A549 (cell line): ENCODE measurements around the gene PRKD2. TPM values are rescaled to one million over a fixed set of nuclear protein-coding genes. Genes with fewer than 3 reads are reported as not detected.

ENCODE experiments used
- ATAC-seq, 2 experiments: fragments of 200-7000 bp in 1 of 2; fragments of >200 bp in 1 of 2; cut with Nextera tagmentation in 1 of 2; cut with Tn5 transposase in 1 of 2; 3 replicates each; pipeline versions ENCODE4 v1.8.0 to v1.9.1; 2018 to 2020; ENCODE audit warnings: mild to moderate bottlenecking in 1 of 2, moderate library complexity in 1 of 2
- CTCF ChIA-PET: fragments of 300-600 bp; sonication (Branson Sonifier 250); formaldehyde crosslinking; extraction: SDS; loops from one replicate; lab custom pipeline; 2021; ENCODE audit warnings: antibody characterized with exemption, inconsistent platforms; lab: Yijun Ruan, JAX
- POLR2A ChIA-PET: fragments of 350-600 bp; formaldehyde crosslinking; extraction: SDS; loops from one replicate; lab custom pipeline; 2021; ENCODE audit warnings: antibody characterized with exemption, inconsistent platforms; lab: Yijun Ruan, JAX
- DNase-seq, 2 experiments: peaks; one replicate each; pipeline versions ENCODE4 v3.0.0 to v3.0.0-alpha.2; 2011 to 2016; ENCODE audit warnings: low read depth in 1 of 2, low spot score in 1 of 2
- FAIRE-seq: peaks from 2 replicates; lab custom pipeline; 2011; peaks lifted over from hg19 to GRCh38; lab: Jason Lieb, UNC
- H3K27ac ChIP-seq, 2 experiments: fragments of >200 bp; sonication (Bioruptor Twin); formaldehyde crosslinking; 3 replicates each; pipeline ENCODE4 v1.5.1; 2016 to 2017
- H3K4me1 ChIP-seq: fragments of >200 bp; sonication (Bioruptor Twin); formaldehyde crosslinking; 3 replicates; pipeline ENCODE4 v1.6.1; 2016
- H3K4me2 ChIP-seq: fragments of >200 bp; sonication (Bioruptor Twin); formaldehyde crosslinking; 3 replicates; pipeline ENCODE4 v1.6.1; 2016
- H3K4me3 ChIP-seq: fragments of >200 bp; sonication (Bioruptor Twin); formaldehyde crosslinking; 3 replicates; pipeline ENCODE4 v1.5.1; 2016
- H3K9me3 ChIP-seq: fragments of >200 bp; sonication (Bioruptor Twin); formaldehyde crosslinking; 3 replicates; pipeline ENCODE4 v1.6.1; 2016
- CHD2 ChIP-seq: fragments of 150-350 bp; IDR thresholded peaks from 2 replicates; pipeline ENCODE4 v1.6.1; 2014; ENCODE audit warnings: low read length; ENCODE audit not compliant: partially characterized antibody
- CTCF ChIP-seq: fragments of >200 bp; sonication (Bioruptor Twin); formaldehyde crosslinking; IDR thresholded peaks from 3 replicates; pipeline ENCODE4 v1.5.1; 2016
- E2F6 ChIP-seq: IDR thresholded peaks from 2 replicates; pipeline ENCODE4 v1.6.1; 2012; ENCODE audit warnings: low read depth, borderline replicate concordance
- EHMT2 ChIP-seq: fragments of 200-600 bp; sonication (generic); IDR thresholded peaks from 2 replicates; pipeline ENCODE4 v1.6.1; 2016; ENCODE audit warnings: antibody characterized with exemption, low read depth, mild to moderate bottlenecking, moderate library complexity
- FOSL2 ChIP-seq, 2 experiments: fragments of 450-650 bp in 1 of 2; fragments of >200 bp in 1 of 2; sonication (Bioruptor Twin) in 1 of 2; formaldehyde crosslinking; IDR thresholded peaks; 2 replicates each; pipeline versions ENCODE4 v1.5.0 to v1.6.1; 2016 to 2020; ENCODE audit warnings: mild to moderate bottlenecking in 1 of 2, moderate library complexity in 1 of 2
- KDM1A ChIP-seq: fragments of 200-600 bp; sonication (generic); IDR thresholded peaks from 2 replicates; pipeline ENCODE4 v1.6.1; 2016; ENCODE audit warnings: low read depth, mild to moderate bottlenecking
- KDM5A ChIP-seq: fragments of 200-600 bp; sonication (generic); IDR thresholded peaks from 2 replicates; pipeline ENCODE4 v1.6.1; 2016; ENCODE audit warnings: antibody characterized with exemption, mild to moderate bottlenecking
- MAFK ChIP-seq: fragments of 450-650 bp; IDR thresholded peaks from 2 replicates; pipeline ENCODE4 v1.6.1; 2014; ENCODE audit not compliant: partially characterized antibody
- NPAS2 ChIP-seq: fragments of 250-450 bp; sonication (Bioruptor Pico); IDR thresholded peaks from 2 replicates; pipeline ENCODE4 v1.8.0; 2022; ENCODE audit warnings: mild to moderate bottlenecking, moderate library complexity, borderline replicate concordance
- NR3C1 ChIP-seq: fragments of >200 bp; sonication (Bioruptor Twin); formaldehyde crosslinking; IDR thresholded peaks from 3 replicates; pipeline ENCODE4 v1.6.1; 2017
- PHF8 ChIP-seq: fragments of 200-600 bp; sonication (generic); IDR thresholded peaks from 2 replicates; pipeline ENCODE4 v1.6.1; 2016; ENCODE audit warnings: low read depth, mild to moderate bottlenecking, antibody characterized with exemption, moderate library complexity, borderline replicate concordance
- POLR2A ChIP-seq: IDR thresholded peaks from 2 replicates; pipeline ENCODE4 v1.6.1; 2012; ENCODE audit warnings: mild to moderate bottlenecking, low read length
- RARB ChIP-seq: fragments of 250-450 bp; sonication (Bioruptor Pico); IDR thresholded peaks from 2 replicates; pipeline ENCODE4 v1.8.0; 2021; ENCODE audit warnings: mild to moderate bottlenecking, moderate library complexity
- RCOR1 ChIP-seq: fragments of 150-350 bp; IDR thresholded peaks from 2 replicates; pipeline ENCODE4 v1.6.1; 2014; ENCODE audit warnings: antibody characterized with exemption, low read length, low read depth
- SREBF2 ChIP-seq: fragments of 450-650 bp; IDR thresholded peaks from 2 replicates; pipeline ENCODE4 v1.6.1; 2014; ENCODE audit warnings: mild to moderate bottlenecking, moderate library complexity
- ZC3H11A ChIP-seq: fragments of 450-650 bp; IDR thresholded peaks from 2 replicates; pipeline ENCODE4 v1.6.1; 2014; ENCODE audit warnings: antibody characterized with exemption, mild to moderate bottlenecking
- ZFP36 ChIP-seq: fragments of 450-650 bp; IDR thresholded peaks from 2 replicates; pipeline ENCODE4 v1.6.1; 2014; ENCODE audit warnings: borderline replicate concordance; ENCODE audit not compliant: partially characterized antibody
- ZNF302 ChIP-seq: fragments of 250-450 bp; sonication (Bioruptor Pico); IDR thresholded peaks from 2 replicates; pipeline ENCODE4 v1.9.0; 2021; ENCODE audit warnings: inconsistent platforms, mild to moderate bottlenecking, moderate library complexity
- ZSCAN20 ChIP-seq: fragments of 250-450 bp; sonication (Bioruptor Pico); IDR thresholded peaks from 2 replicates; pipeline ENCODE4 v1.8.0; 2022; ENCODE audit warnings: mild to moderate bottlenecking, moderate library complexity
- WGBS: methylation state at CpG from one replicate; pipeline ENCODE4 v1.1.6; 2017; ENCODE audit errors: missing lambda C conversion rate; 5-methylcytosine and 5-hydroxymethylcytosine counted together
- polyA plus RNA-seq, 4 experiments: library from polyadenylated mRNA; depleted of rRNA in 3 of 4; stranded (reverse); fragments of >200 nt; fragmentation: RNase III in 1 of 4; extraction: RNeasy Plus Mini Kit Qiagen cat#74134 plus additional on column Dnase treatment in 1 of 4; gene quantifications; 2 replicates in 3 of 4; 3 replicates in 1 of 4; pipeline ENCODE4 v1.2.3, GENCODE V29; 2011 to 2017
- TF ChIP-seq, protein P1 (sequence below): fragments of 250-450 bp; sonication (Bioruptor Pico); IDR thresholded peaks from 2 replicates; pipeline ENCODE4 v1.5.0; 2020; ENCODE audit warnings: low read depth, mild to moderate bottlenecking, moderate library complexity
- TF ChIP-seq, protein P2 (sequence below): fragments of 200-600 bp; sonication (generic); IDR thresholded peaks from 2 replicates; pipeline ENCODE4 v1.6.1; 2016; ENCODE audit warnings: antibody characterized with exemption, mild to moderate bottlenecking, moderate library complexity
- TF ChIP-seq, protein P3 (sequence below): fragments of >200 bp; sonication (Bioruptor Twin); formaldehyde crosslinking; IDR thresholded peaks from 2 replicates; pipeline ENCODE4 v1.6.1; 2016

The PRKD2 gene
- polyA plus RNA-seq, 2 of the 4 experiments (the other 2 are of a cell fraction) = 8.3 to 24.6 TPM

- no peak for FAIRE-seq
- Histone ChIP-seq H3K9me3 (peaks cover 16% of the 10 kb centered on the region), H3K4me1 (peaks cover 2% of the 10 kb centered on the region; the same call in 1 of the 3 replicates), H3K4me3 (no peak overlapping the region), H3K4me2 (no peak overlapping the region), H3K27ac (no peak overlapping the region)
- ChIA-PET CTCF (interaction anchor here (0.7 to 2.1 kb wide), 7 partner anchors 9 to 192 kb away, joined by 3 to 8 read pairs (median 4); partner anchors contain the start of gene PTGIR), POLR2A (no interaction called here)
- no peak for DNase-seq
- WGBS = 21% methylated on average over 3 of the region's 3 CpGs
- no peak for ATAC-seq
- TF ChIP-seq ZNF302 = no peak
- TF ChIP-seq ZC3H11A = no peak
- TF ChIP-seq ZSCAN20 (CRISPR knock-in tag) = no peak
These were observed 72.2 kb downstream of the PRKD2 start for GRCh38 chr19:46644720-46645119.

DNA sequence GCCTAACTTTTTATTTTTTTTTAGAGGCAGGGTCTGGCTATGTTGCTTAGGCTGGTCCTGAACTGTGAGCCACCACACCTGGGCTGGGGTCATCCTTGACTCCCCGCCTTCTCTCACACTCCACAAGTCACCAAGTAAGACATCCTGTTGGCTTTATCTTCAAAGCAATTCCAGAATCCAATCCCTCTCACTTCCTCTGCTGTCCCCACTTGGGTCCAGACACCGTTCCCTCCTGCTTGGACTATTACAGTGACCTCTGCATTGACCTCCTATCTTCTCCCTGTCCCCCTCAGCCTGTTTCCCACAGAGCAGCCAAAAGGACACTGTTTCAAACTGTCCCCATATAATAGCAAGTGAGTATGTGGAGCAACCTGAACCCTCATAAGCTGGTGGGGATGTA, 76.3 kb downstream of the PRKD2 start:
- 79% methylated on average over 2 of the region's 2 CpGs for WGBS
- POLR2A ChIA-PET = no interaction called here
- Histone ChIP-seq H3K4me3 (no peak overlapping the region), H3K4me1 (peaks cover 12% of the 10 kb centered on the region), H3K9me3 (no peaks in the 10 kb centered on the region), H3K27ac (no peak overlapping the region), H3K4me2 (no peak overlapping the region)
- ATAC-seq (no peak), FAIRE-seq (no peak), DNase-seq (no peak)
- CTCF ChIA-PET = interaction anchor here (1.4 to 1.5 kb wide), 2 partner anchors 12 to 104 kb away, joined by 4 to 5 read pairs; no protein-coding TSS in a partner anchor
- no peak for TF ChIP-seq ZFP36
- TF ChIP-seq POLR2A = no peak
- no peak for TF ChIP-seq E2F6
- TF ChIP-seq CTCF = no peak
- TF ChIP-seq, protein P1, sequence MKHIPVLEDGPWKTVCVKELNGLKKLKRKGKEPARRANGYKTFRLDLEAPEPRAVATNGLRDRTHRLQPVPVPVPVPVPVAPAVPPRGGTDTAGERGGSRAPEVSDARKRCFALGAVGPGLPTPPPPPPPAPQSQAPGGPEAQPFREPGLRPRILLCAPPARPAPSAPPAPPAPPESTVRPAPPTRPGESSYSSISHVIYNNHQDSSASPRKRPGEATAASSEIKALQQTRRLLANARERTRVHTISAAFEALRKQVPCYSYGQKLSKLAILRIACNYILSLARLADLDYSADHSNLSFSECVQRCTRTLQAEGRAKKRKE = no peak
- no peak for TF ChIP-seq KDM1A
- no peak for TF ChIP-seq RARB (CRISPR knock-in tag)
- TF ChIP-seq ZNF302 = no peak
- no peak for TF ChIP-seq MAFK
- TF ChIP-seq KDM5A = no peak
- TF ChIP-seq SREBF2 = no peak
- TF ChIP-seq CHD2 = no peak
- no peak for TF ChIP-seq EHMT2
- TF ChIP-seq NPAS2 (CRISPR knock-in tag) = no peak
- TF ChIP-seq RCOR1 = no peak
- TF ChIP-seq PHF8 = no peak
- TF ChIP-seq NR3C1 = no peak

GRCh38 chr19:46639358-46640182, 77.3 kb downstream of the PRKD2 start:
- POLR2A ChIA-PET = no interaction called here
- DNase-seq = no peak
- FAIRE-seq = no peak

More at GRCh38 chr19:46639358-46640182, 77.3 kb downstream of the PRKD2 start:
- TF ChIP-seq CTCF (no peak), RCOR1 (no peak), FOSL2 (IDR thresholded peaks at IDR 0.05) (no peak), FOSL2 (CRISPR knock-in tag; IDR thresholded peaks at IDR 0.05) (no peak)
- TF ChIP-seq, protein P2, sequence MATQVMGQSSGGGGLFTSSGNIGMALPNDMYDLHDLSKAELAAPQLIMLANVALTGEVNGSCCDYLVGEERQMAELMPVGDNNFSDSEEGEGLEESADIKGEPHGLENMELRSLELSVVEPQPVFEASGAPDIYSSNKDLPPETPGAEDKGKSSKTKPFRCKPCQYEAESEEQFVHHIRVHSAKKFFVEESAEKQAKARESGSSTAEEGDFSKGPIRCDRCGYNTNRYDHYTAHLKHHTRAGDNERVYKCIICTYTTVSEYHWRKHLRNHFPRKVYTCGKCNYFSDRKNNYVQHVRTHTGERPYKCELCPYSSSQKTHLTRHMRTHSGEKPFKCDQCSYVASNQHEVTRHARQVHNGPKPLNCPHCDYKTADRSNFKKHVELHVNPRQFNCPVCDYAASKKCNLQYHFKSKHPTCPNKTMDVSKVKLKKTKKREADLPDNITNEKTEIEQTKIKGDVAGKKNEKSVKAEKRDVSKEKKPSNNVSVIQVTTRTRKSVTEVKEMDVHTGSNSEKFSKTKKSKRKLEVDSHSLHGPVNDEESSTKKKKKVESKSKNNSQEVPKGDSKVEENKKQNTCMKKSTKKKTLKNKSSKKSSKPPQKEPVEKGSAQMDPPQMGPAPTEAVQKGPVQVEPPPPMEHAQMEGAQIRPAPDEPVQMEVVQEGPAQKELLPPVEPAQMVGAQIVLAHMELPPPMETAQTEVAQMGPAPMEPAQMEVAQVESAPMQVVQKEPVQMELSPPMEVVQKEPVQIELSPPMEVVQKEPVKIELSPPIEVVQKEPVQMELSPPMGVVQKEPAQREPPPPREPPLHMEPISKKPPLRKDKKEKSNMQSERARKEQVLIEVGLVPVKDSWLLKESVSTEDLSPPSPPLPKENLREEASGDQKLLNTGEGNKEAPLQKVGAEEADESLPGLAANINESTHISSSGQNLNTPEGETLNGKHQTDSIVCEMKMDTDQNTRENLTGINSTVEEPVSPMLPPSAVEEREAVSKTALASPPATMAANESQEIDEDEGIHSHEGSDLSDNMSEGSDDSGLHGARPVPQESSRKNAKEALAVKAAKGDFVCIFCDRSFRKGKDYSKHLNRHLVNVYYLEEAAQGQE = no peak
- TF ChIP-seq, protein P3, sequence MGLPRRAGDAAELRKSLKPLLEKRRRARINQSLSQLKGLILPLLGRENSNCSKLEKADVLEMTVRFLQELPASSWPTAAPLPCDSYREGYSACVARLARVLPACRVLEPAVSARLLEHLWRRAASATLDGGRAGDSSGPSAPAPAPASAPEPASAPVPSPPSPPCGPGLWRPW = no peak
- TF ChIP-seq, all 56 proteins: peak for 0
- H3K4me1 ChIP-seq = peaks cover 17% of the 10 kb centered on the region
- peak; percentile 1 to 5; a peak in 3 of 6 replicates for ATAC-seq
- 28% methylated on average over 39 of the region's 49 CpGs for WGBS
- peak overlapping the region; percentile 55 for H3K4me3 ChIP-seq
- CTCF ChIA-PET = interaction anchor here (0.6 to 1.5 kb wide), 8 partner anchors 13 to 458 kb away, joined by 3 to 7 read pairs (median 4); no protein-coding TSS in a partner anchor
- peak overlapping the region in 1 of 2 experiments; percentile 71; a peak in 3 of 6 replicates for H3K27ac ChIP-seq
- H3K4me2 ChIP-seq = peak overlapping the region; percentile 99
- H3K9me3 ChIP-seq = no peaks in the 10 kb centered on the region
